ENCODE measurements around the gene SLC35E1. TPM values are rescaled to one million over a fixed set of nuclear protein-coding genes. Genes with fewer than 3 reads are reported as not detected.

SLC35E1 gene
- total RNA-seq, 2 experiments from 2014 or later = 43.4 to 44.5 TPM

GRCh38 chr19:16591803-16592556 is 19.8 kb upstream of the SLC35E1 start:
- Mint-ChIP-seq H3K27ac (no peak overlapping the region), H3K36me3 (peaks cover 6% of the 10 kb centered on the region), H3K9me3 (no peaks in the 10 kb centered on the region), H3K27me3 (no peaks in the 10 kb centered on the region), H3K4me3 (no peak overlapping the region), H3K4me1 (peaks cover 67% of the 10 kb centered on the region)
- no peak for ATAC-seq (ENCODE audit: low read depth)
- no peak for DNase-seq
- POLR2A ChIA-PET = interaction anchor here (7.3 kb wide), 1 partner anchor 35 kb away, joined by 66 read pairs; the partner anchor contains the start of gene MED26

- POLR2A ChIA-PET = interaction anchor here (0.6 to 7.3 kb wide), 3 partner anchors 36 to 71 kb away, joined by 4 to 66 read pairs (median 7); partner anchors contain the start of gene MED26
- H3K27me3 Mint-ChIP-seq = no peaks in the 10 kb centered on the region
- peaks cover 72% of the 10 kb centered on the region for H3K4me1 Mint-ChIP-seq
- DNase-seq (no peak), ATAC-seq (ENCODE audit: low read depth) (no peak)
- H3K36me3 Mint-ChIP-seq = peaks cover 6% of the 10 kb centered on the region
- H3K4me3 Mint-ChIP-seq = no peak overlapping the region
- H3K27ac Mint-ChIP-seq = no peak overlapping the region
- no peaks in the 10 kb centered on the region for H3K9me3 Mint-ChIP-seq
These were observed 18.9 kb upstream of the SLC35E1 start for GRCh38 chr19:16590876-16591802.

GRCh38 chr19:16589917-16590316 is 17.7 kb upstream of the SLC35E1 start:
- Mint-ChIP-seq H3K4me3 (no peak overlapping the region), H3K27me3 (no peaks in the 10 kb centered on the region), H3K9me3 (no peaks in the 10 kb centered on the region), H3K36me3 (peaks cover 8% of the 10 kb centered on the region), H3K27ac (peak overlapping the region; percentile 54), H3K4me1 (peaks cover 72% of the 10 kb centered on the region)
- POLR2A ChIA-PET = interaction anchor here (7.3 kb wide), 1 partner anchor 37 kb away, joined by 66 read pairs; the partner anchor contains the start of gene MED26
- no peak for ATAC-seq (ENCODE audit: low read depth)
- no peak for DNase-seq

- DNase-seq (no peak), ATAC-seq (ENCODE audit: low read depth) (no peak)
- Mint-ChIP-seq H3K36me3 (peaks cover 8% of the 10 kb centered on the region), H3K27ac (peak overlapping the region; percentile 93), H3K4me3 (no peak overlapping the region), H3K4me1 (peaks cover 70% of the 10 kb centered on the region), H3K27me3 (no peaks in the 10 kb centered on the region), H3K9me3 (no peaks in the 10 kb centered on the region)
- POLR2A ChIA-PET = interaction anchor here (1.6 to 7.3 kb wide), 3 partner anchors 12 to 38 kb away, joined by 5 to 66 read pairs (median 35); partner anchors contain the start of genes MED26 and SLC35E1
These were observed 16.8 kb upstream of the SLC35E1 start for GRCh38 chr19:16588824-16589577.

- Mint-ChIP-seq H3K36me3 (peaks cover 5% of the 10 kb centered on the region), H3K27ac (peak overlapping the region; percentile 93), H3K4me3 (peak overlapping the region; percentile 86), H3K9me3 (no peaks in the 10 kb centered on the region), H3K4me1 (peaks cover 70% of the 10 kb centered on the region), H3K27me3 (no peaks in the 10 kb centered on the region)
- POLR2A ChIA-PET = interaction anchor here (0.6 to 7.3 kb wide), 15 partner anchors 8 to 1163 kb away, joined by 3 to 66 read pairs (median 3); partner anchors contain the start of genes FCHO1, MED26, SLC35E1 and SMIM7
- DNase-seq = peak; percentile 64
- ATAC-seq (ENCODE audit: low read depth) = peak; percentile 50
These were observed 15.9 kb upstream of the SLC35E1 start for GRCh38 chr19:16587833-16588823.

DNA sequence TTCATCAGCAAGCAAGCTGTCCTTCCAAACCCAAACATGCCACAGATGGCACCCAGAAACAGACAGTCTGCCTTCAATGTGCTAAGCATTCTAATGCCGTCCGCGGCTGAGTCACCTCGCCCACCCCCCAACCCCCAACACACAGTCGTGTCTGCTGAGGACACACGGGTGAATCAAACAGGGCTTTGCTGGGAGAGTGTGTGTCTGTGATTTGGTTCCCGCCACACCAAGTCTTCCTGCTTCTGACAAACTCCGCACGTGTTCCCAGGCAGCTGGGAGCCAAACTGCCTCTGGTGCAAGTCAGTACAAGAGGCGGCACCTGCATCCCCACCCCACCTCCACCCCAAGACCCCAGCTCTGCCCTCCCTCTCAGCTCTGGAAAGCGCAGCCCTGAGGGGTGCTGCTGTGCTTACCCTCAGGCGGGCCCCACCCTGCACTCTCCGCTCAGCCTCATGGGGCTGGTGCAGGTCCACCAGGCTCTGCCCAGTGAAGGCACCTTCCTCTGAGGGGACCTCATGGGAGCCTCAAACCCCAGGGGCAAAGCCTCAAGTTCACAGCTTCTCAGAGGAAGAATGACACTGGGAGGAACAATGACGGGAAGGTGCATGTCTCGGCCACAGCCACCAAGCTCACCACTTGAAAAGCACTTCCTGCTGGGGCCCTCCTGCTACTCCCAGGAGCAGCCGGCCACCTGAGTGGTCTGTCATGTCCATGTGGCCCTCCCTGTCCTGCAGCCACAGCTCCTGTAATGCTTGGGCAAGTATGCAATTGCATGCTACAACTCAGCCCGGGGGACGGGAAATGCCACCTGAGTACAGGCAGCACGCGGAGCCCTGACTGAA is 15.0 kb upstream of the SLC35E1 start:
- no peaks in the 10 kb centered on the region for H3K9me3 Mint-ChIP-seq
- DNase-seq (peak; percentile 71), ATAC-seq (ENCODE audit: low read depth) (peak; percentile 38)
- peaks cover 3% of the 10 kb centered on the region for H3K36me3 Mint-ChIP-seq
- no peaks in the 10 kb centered on the region for H3K27me3 Mint-ChIP-seq
- H3K4me1 Mint-ChIP-seq = peaks cover 68% of the 10 kb centered on the region
- POLR2A ChIA-PET = interaction anchor here (0.6 to 7.3 kb wide), 15 partner anchors 9 to 1164 kb away, joined by 3 to 66 read pairs (median 4); partner anchors contain the start of genes FCHO1, MED26, SLC35E1 and SMIM7
- H3K4me3 Mint-ChIP-seq = peak overlapping the region; percentile 86
- H3K27ac Mint-ChIP-seq = peak overlapping the region; percentile 93

DNA sequence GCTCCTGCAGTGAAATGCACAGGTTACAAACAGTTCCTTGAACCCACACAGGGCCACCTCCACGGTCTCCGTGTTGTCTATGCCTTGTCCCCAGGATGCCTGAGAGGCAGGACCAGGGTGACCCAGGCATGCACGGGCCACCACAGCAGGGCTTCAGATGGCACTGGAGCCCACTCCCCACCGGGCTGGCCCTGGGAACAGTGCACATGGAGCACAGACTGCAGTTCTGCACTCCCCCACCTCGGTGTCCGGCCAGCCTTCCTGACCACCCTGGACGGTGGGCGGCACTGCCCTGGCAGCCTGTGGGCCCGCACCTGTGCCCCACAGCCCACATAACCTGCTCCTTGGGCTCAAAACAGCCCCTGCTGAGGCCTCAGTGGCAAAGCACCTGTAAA is 14.3 kb upstream of the SLC35E1 start:
- Mint-ChIP-seq H3K27me3 (no peaks in the 10 kb centered on the region), H3K4me1 (peaks cover 67% of the 10 kb centered on the region), H3K9me3 (no peaks in the 10 kb centered on the region), H3K36me3 (peaks cover 3% of the 10 kb centered on the region), H3K27ac (peak overlapping the region; percentile 93), H3K4me3 (peak overlapping the region; percentile 86)
- ATAC-seq (ENCODE audit: low read depth) = no peak
- POLR2A ChIA-PET = interaction anchor here (0.7 to 7.3 kb wide), 7 partner anchors 13 to 150 kb away, joined by 3 to 66 read pairs (median 9); partner anchors contain the start of genes MED26, SLC35E1 and TMEM38A
- DNase-seq = no peak

DNA sequence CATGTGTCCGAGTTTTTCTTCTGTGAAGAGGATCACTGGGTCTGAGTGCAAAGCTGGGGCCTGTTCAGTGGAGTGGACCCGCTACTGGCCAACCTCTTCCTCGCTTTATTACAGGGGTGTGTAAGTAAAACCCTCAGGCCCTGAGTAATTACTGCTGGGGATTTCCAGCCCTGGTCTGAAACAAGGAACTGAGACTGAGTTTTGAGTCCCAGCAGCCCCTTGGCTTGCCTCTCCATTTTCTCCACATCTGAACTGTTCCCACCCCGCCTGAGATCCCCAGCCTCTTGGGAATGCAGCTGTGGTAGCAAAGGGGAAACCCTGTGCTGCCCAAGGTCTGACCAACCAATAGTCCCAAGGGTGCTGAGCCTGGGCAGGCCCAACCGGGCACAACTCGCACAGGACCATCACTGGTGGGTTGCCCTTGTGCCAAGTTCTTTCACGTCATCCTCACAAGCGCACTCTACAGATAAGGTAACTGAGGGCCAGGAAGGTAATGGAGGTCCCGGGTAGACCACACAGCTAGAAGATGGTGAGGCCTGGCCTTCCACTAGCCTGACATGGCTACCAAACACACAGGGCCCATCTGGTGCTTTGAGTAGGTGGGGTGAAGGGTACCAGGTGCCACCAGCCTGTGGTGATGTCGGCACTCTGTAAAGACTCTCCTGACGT is 13.7 kb upstream of the SLC35E1 start:
- H3K4me3 Mint-ChIP-seq = peak overlapping the region; percentile 86
- POLR2A ChIA-PET = interaction anchor here (0.6 to 7.3 kb wide), 6 partner anchors 8 to 42 kb away, joined by 3 to 66 read pairs (median 25); partner anchors contain the start of genes MED26 and SLC35E1

GRCh38 chr19:16585094-16585801 is 13.0 kb upstream of the SLC35E1 start:
- ATAC-seq (ENCODE audit: low read depth) = no peak
- peak overlapping the region; percentile 93 for H3K27ac Mint-ChIP-seq
- H3K4me1 Mint-ChIP-seq = peaks cover 66% of the 10 kb centered on the region
- H3K9me3 Mint-ChIP-seq = no peaks in the 10 kb centered on the region
- POLR2A ChIA-PET = interaction anchor here (0.6 to 4.0 kb wide), 10 partner anchors 9 to 1506 kb away, joined by 3 to 38 read pairs (median 6); partner anchors contain the start of genes MED26, SLC35E1 and TMEM38A
- no peak for DNase-seq
- H3K36me3 Mint-ChIP-seq = peaks cover 3% of the 10 kb centered on the region
- no peaks in the 10 kb centered on the region for H3K27me3 Mint-ChIP-seq
- peak overlapping the region; percentile 86 for H3K4me3 Mint-ChIP-seq

More for the DNA sequence above, 13.7 kb upstream of the SLC35E1 start:
- no peak for DNase-seq
- Mint-ChIP-seq H3K4me1 (peaks cover 66% of the 10 kb centered on the region), H3K9me3 (no peaks in the 10 kb centered on the region), H3K36me3 (peaks cover 3% of the 10 kb centered on the region), H3K27me3 (no peaks in the 10 kb centered on the region), H3K27ac (peak overlapping the region; percentile 93)
- ATAC-seq (ENCODE audit: low read depth) = no peak
